HUES64 (cell line): ENCODE results near the gene ACTN4.

ENCODE experiments used
- H3K27ac ChIP-seq: 2 replicates; pipeline ENCODE4 v1.7.0; 2013; ENCODE audit warnings: low read depth, low read length, inconsistent platforms
- H3K27me3 ChIP-seq: 2 replicates; pipeline ENCODE4 v1.6.1; 2013; ENCODE audit warnings: mild to moderate bottlenecking, low read length; ENCODE audit not compliant: insufficient read depth
- H3K36me3 ChIP-seq: 2 replicates; pipeline ENCODE4 v1.6.1; 2013; ENCODE audit warnings: mild to moderate bottlenecking, low read length; ENCODE audit not compliant: insufficient read depth
- H3K4me1 ChIP-seq: 2 replicates; pipeline ENCODE4 v1.6.1; 2013; ENCODE audit warnings: mild to moderate bottlenecking, low read length, moderate library complexity; ENCODE audit not compliant: insufficient read depth
- H3K4me3 ChIP-seq: 2 replicates; pipeline ENCODE4 v1.5.1; 2013; ENCODE audit warnings: mild to moderate bottlenecking, low read length, moderate library complexity
- H3K9ac ChIP-seq: 2 replicates; pipeline ENCODE4 v1.6.1; 2013; ENCODE audit warnings: mild to moderate bottlenecking, low read depth, low read length
- H3K9me3 ChIP-seq: 2 replicates; pipeline ENCODE4 v1.6.1; 2013; ENCODE audit warnings: low read depth, low read length; ENCODE audit not compliant: insufficient read depth
- WGBS: fragments of 150-250, 120-280 bp; methylation state at CpG from one replicate; pipeline ENCODE4 v1.1.7; 2013; ENCODE audit warnings: missing lambda C conversion rate; 5-methylcytosine and 5-hydroxymethylcytosine counted together

Gene ACTN4

DNA sequence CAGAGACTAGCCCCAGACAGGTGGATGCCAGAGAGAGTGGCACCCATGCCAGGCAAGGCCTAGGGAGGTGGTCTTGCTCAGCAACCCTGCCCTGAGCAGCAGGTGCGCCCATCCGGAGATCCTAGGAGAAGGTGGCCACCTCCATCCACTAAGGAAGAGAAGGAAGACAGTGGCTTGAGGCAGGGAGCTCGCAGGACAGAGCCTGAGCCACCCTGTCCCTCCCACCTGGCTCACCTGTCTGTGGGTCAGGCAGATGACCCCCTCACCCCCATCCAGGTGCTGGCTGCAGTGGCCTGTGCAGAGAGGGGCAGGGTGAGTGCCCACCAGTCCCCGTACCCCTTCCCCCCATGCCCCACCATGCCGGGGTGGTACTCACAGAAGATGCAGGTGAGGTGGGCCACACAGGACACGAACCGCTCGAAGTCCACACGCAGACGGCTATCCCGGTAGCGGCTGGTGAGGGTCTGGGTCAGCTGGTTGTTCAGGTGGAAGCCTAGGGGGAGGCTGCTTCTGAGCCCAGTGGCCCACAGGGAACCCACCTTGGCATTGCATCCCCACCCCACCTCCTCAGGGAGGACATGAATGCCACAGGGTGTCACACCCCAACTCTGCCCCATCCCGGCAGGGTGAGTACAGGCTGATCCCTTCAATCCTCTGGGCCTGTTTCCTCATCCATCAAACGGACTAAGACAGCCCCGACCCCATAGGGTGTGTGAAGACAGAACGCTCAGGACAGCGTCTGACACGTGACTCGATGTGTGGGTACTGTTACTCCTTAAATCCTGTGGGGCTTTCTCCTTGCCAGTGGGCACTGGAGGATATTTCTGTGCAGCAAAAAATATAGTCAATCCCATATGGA, 83.5 kb downstream of the ACTN4 start:
- H3K27ac ChIP-seq = no peak overlapping the region
- H3K36me3 ChIP-seq = peaks cover 53% of the 10 kb centered on the region
- no peak overlapping the region for H3K9ac ChIP-seq
- WGBS = 97% methylated on average over 19 of the region's 19 CpGs
- no peaks in the 10 kb centered on the region for H3K27me3 ChIP-seq
- peaks cover 4% of the 10 kb centered on the region; the same call in 1 of the 2 replicates for H3K4me1 ChIP-seq
- H3K4me3 ChIP-seq = no peak overlapping the region
- no peaks in the 10 kb centered on the region for H3K9me3 ChIP-seq

GRCh38 chr19:38731654-38732301, 84.3 kb downstream of the ACTN4 start:
- H3K4me1 ChIP-seq = peaks cover 4% of the 10 kb centered on the region; the same call in 1 of the 2 replicates
- WGBS = 91% methylated on average over 10 of the region's 10 CpGs
- no peak overlapping the region for H3K4me3 ChIP-seq
- no peak overlapping the region for H3K9ac ChIP-seq
- no peak overlapping the region for H3K27ac ChIP-seq
- no peaks in the 10 kb centered on the region for H3K9me3 ChIP-seq
- peaks cover 45% of the 10 kb centered on the region for H3K36me3 ChIP-seq
- H3K27me3 ChIP-seq = peaks cover 4% of the 10 kb centered on the region; the same call in 1 of the 2 replicates

GRCh38 chr19:38733241-38733492, 85.7 kb downstream of the ACTN4 start:
- Histone ChIP-seq H3K9me3 (no peaks in the 10 kb centered on the region), H3K4me3 (no peak overlapping the region), H3K4me1 (peaks cover 4% of the 10 kb centered on the region; the same call in 1 of the 2 replicates), H3K27me3 (peaks cover 12% of the 10 kb centered on the region), H3K27ac (no peak overlapping the region), H3K9ac (no peak overlapping the region), H3K36me3 (peaks cover 31% of the 10 kb centered on the region)
- WGBS = 90% methylated on average over 1 of the region's 1 CpG

- H3K9ac ChIP-seq = no peak overlapping the region
- no peaks in the 10 kb centered on the region for H3K9me3 ChIP-seq
- no peak overlapping the region for H3K27ac ChIP-seq
- 88% methylated on average over 6 of the region's 6 CpGs for WGBS
- no peak overlapping the region for H3K4me3 ChIP-seq
- H3K36me3 ChIP-seq = peaks cover 28% of the 10 kb centered on the region
- H3K27me3 ChIP-seq = peaks cover 12% of the 10 kb centered on the region
- H3K4me1 ChIP-seq = peaks cover 4% of the 10 kb centered on the region; the same call in 1 of the 2 replicates
These were observed 86.2 kb downstream of the ACTN4 start for GRCh38 chr19:38733493-38734175.

DNA sequence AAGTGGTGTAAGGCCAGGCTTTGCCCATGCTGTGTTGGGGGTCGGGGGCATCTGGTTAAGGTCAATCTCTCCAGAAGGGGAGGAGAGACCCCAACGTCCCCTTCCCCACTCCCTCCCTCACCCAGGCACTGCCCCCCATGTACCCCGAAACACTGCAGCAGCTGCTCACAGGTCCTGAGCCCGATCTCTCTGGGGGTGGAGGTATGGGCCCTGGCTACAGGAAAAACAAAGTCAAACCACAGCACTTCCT, 86.7 kb downstream of the ACTN4 start:
- Histone ChIP-seq H3K9me3 (no peaks in the 10 kb centered on the region), H3K4me3 (no peak overlapping the region), H3K4me1 (peaks cover 4% of the 10 kb centered on the region; the same call in 1 of the 2 replicates), H3K36me3 (peaks cover 24% of the 10 kb centered on the region), H3K27ac (no peak overlapping the region), H3K27me3 (peaks cover 12% of the 10 kb centered on the region), H3K9ac (no peak overlapping the region)
- WGBS = 64% methylated on average over 2 of the region's 4 CpGs

GRCh38 chr19:38734426-38735256, 87.2 kb downstream of the ACTN4 start:
- H3K4me1 ChIP-seq = peaks cover 4% of the 10 kb centered on the region; the same call in 1 of the 2 replicates
- H3K27ac ChIP-seq = peak overlapping the region; percentile 4; the same call in 1 of the 2 replicates
- H3K36me3 ChIP-seq = peaks cover 24% of the 10 kb centered on the region
- H3K9me3 ChIP-seq = no peaks in the 10 kb centered on the region
- peaks cover 12% of the 10 kb centered on the region for H3K27me3 ChIP-seq
- 60% methylated on average over 13 of the region's 13 CpGs for WGBS
- peak overlapping the region; percentile 57; the same call in 1 of the 2 replicates for H3K9ac ChIP-seq
- peak overlapping the region; percentile 65 for H3K4me3 ChIP-seq

DNA sequence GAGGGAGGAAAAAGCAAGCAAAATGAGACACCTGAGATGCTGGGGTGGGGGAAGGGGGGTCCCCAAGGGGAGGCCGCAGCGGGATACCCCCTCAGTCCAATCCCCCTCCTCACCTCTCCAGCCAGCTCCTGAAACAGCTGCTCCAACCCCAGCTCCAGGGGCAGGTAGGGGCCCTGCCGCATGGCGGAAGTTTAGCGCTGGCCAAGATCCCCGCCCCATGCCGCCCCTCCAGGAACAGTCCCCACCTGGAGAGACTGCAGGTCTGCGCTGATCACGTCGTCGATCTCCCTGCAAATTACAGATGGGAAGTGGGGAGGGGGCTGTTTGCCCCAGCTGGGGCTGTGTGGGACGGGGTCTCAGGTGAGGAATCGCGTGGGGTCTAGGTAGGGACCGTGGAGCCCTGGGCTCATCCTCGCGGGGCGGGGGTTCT, 87.8 kb downstream of the ACTN4 start:
- Histone ChIP-seq H3K9ac (peak overlapping the region; percentile 57), H3K4me3 (peak overlapping the region; percentile 65), H3K36me3 (peaks cover 18% of the 10 kb centered on the region), H3K9me3 (no peaks in the 10 kb centered on the region), H3K27me3 (peaks cover 12% of the 10 kb centered on the region), H3K27ac (no peak overlapping the region; the same call in 1 of the 2 replicates), H3K4me1 (peaks cover 4% of the 10 kb centered on the region; the same call in 1 of the 2 replicates)
- 6% methylated on average over 12 of the region's 18 CpGs for WGBS

GRCh38 chr19:38736036-38736412, 88.6 kb downstream of the ACTN4 start:
- WGBS = 3% methylated on average over 42 of the region's 42 CpGs
- H3K4me3 ChIP-seq = peak overlapping the region; percentile 56
- H3K36me3 ChIP-seq = peaks cover 10% of the 10 kb centered on the region
- H3K27ac ChIP-seq = no peak overlapping the region
- no peak overlapping the region for H3K9ac ChIP-seq
- H3K9me3 ChIP-seq = no peaks in the 10 kb centered on the region
- H3K4me1 ChIP-seq = peaks cover 4% of the 10 kb centered on the region; the same call in 1 of the 2 replicates
- H3K27me3 ChIP-seq = peaks cover 12% of the 10 kb centered on the region

DNA sequence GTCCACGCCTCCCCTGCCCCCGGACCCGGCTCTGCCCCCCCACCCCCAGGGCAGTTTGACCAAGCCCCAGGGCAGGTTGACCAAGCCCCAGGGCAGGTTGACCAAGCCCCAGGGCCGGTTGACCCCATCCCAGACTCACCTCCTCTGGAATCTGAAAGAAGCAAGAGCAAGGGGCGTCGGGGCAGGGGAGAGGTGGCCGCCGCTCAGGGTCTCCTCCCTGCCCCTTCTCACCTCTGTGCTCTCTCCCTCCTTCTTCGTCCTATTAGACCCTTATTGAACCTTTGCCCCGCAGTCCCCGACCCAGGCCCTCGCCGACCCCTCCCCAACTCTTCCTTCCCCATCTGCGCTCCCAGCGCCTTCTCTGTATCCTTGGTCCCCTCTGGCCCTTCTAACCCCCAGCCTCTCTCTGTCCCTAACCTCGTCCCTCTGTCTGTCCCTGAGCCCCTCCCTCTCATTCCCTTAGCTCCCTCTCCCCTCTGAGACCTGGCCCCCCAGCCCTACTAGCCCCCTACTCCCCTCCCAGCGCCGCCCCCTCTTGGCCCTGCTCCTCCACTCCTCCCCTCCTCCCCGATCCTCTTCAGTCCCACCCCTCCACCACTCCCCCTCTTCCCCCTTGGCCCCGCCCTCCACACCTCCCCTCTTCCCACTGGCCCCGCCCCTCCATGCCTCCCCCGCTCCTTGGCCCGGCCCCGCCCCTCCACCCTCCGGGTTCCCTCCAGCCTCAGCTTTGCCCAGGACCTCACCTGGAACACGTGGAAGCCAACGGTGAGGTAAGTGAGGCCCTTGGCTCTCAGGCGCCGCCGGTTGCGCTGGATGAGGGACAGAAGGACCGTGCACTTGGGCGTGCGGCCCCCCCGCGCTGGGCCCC, 89.2 kb downstream of the ACTN4 start:
- 6% methylated on average over 31 of the region's 36 CpGs for WGBS
- H3K4me3 ChIP-seq = peak overlapping the region; percentile 56

GRCh38 chr19:38737281-38737865, 89.9 kb downstream of the ACTN4 start:
- peaks cover 4% of the 10 kb centered on the region; the same call in 1 of the 2 replicates for H3K4me1 ChIP-seq
- no peak overlapping the region for H3K4me3 ChIP-seq
- no peaks in the 10 kb centered on the region for H3K9me3 ChIP-seq
- H3K36me3 ChIP-seq = no peaks in the 10 kb centered on the region
- peak overlapping the region; percentile 9; the same call in 1 of the 2 replicates for H3K9ac ChIP-seq
- WGBS = 75% methylated on average over 21 of the region's 22 CpGs
- peaks cover 12% of the 10 kb centered on the region for H3K27me3 ChIP-seq
- H3K27ac ChIP-seq = no peak overlapping the region

More for the DNA sequence above, 89.2 kb downstream of the ACTN4 start:
- Histone ChIP-seq H3K27me3 (peaks cover 12% of the 10 kb centered on the region), H3K27ac (no peak overlapping the region), H3K9me3 (no peaks in the 10 kb centered on the region), H3K4me1 (peaks cover 4% of the 10 kb centered on the region; the same call in 1 of the 2 replicates), H3K36me3 (peaks cover 4% of the 10 kb centered on the region), H3K9ac (no peak overlapping the region)
